ENCODE measurements around the gene SAMD3. TPM values are rescaled to one million over a fixed set of nuclear protein-coding genes. Genes with fewer than 3 reads are reported as not detected.

The SAMD3 gene
- total RNA-seq, 4 donors from 2014 or later, result 4.0 to 4.4 TPM; not detected in 2

DNA sequence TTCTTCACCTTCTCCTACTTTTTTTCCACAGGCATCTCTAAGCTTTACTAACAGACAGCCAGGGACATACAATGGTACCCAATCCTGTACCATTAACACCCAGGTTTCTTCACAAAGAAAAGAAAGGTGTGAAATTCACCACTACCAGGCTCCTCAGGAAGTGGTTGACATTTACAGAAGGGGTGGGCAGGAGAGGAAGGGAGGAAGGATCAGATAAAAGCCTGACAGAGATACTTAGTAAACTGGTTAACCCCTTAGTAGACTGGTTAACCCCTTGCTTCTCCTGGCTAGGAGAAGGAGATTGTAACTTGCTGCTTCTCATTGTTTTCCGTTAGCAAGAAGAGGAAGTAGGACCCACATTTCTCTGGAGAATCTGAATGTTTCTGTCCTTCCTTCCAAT is 7.2 kb downstream of the SAMD3 start:
- Histone ChIP-seq H3K36me3 (no peaks in the 10 kb centered on the region), H3K27ac (no peak overlapping the region), H3K4me1 (peaks cover 0 to 15% (median 0%) of the 10 kb centered on the region in 4 donors), H3K9me3 (no peaks in the 10 kb centered on the region), H3K27me3 (no peaks in the 10 kb centered on the region), H3K4me3 (no peak overlapping the region)
- intact Hi-C loops (cut with DNase I; ENCODE audit: low total_unique reads) (loop anchor here (10.0 kb wide), 1 partner anchor 341 kb away; no protein-coding TSS in a partner anchor), in situ Hi-C loops (cut with MboI; ENCODE audit: low pct_ligation_motif_present in 1 of 4, low pct_unique_long_range_greater_than_20kb in 1 of 4, low sequenced_read_pairs in 3 of 4) (no loop called here)
- TF ChIP-seq EP300 (IDR thresholded peaks at IDR 0.05; ENCODE audit: low read depth) (no peak), POLR2AphosphoS5 (IDR thresholded peaks at IDR 0.05) (no peak), POLR2A (IDR thresholded peaks at IDR 0.05) (no peak)
- TF ChIP-seq, protein P1, sequence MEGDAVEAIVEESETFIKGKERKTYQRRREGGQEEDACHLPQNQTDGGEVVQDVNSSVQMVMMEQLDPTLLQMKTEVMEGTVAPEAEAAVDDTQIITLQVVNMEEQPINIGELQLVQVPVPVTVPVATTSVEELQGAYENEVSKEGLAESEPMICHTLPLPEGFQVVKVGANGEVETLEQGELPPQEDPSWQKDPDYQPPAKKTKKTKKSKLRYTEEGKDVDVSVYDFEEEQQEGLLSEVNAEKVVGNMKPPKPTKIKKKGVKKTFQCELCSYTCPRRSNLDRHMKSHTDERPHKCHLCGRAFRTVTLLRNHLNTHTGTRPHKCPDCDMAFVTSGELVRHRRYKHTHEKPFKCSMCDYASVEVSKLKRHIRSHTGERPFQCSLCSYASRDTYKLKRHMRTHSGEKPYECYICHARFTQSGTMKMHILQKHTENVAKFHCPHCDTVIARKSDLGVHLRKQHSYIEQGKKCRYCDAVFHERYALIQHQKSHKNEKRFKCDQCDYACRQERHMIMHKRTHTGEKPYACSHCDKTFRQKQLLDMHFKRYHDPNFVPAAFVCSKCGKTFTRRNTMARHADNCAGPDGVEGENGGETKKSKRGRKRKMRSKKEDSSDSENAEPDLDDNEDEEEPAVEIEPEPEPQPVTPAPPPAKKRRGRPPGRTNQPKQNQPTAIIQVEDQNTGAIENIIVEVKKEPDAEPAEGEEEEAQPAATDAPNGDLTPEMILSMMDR (IDR thresholded peaks at IDR 0.05), result no peak
- DNase-seq, result no peak
- 52 to 60% methylated on average over 1 of the region's 1 CpG for WGBS, 2 donors (ENCODE audit: low coverage in 1 of 2)

DNA sequence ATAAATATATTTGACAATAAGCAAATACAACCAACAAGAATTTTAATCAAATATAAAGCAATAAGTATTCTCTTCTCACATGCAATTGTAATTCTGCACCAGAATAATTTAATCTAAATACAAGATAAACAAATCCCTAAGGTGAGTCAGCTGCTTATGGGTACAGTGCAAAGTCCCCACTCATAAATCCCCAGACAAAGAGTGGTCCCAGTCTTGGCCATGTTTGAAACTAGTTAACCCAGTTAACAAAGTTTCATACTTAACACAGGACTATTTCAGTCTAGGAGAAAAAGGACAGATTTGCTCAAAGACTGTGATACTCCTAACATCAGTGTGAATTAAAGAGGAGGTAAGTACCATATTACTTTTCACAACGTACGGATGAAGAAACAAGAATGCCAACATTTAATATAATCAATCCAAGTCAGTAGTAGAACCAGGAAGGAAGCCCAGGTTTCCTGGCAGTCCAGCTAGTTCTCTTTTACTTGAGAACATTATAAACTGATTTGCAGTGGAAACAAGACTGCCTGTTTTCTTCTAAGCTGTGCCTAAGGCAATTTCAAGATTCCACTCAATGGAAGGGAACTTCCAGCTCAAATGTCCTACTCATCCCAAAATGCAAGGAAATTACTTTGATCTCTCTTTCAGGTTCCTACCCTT is 10.4 kb downstream of the SAMD3 start:
- Histone ChIP-seq H3K36me3 (no peaks in the 10 kb centered on the region), H3K27ac (no peak overlapping the region), H3K27me3 (no peaks in the 10 kb centered on the region), H3K4me3 (no peak overlapping the region), H3K4me1 (peaks cover 0 to 15% (median 0%) of the 10 kb centered on the region in 4 donors), H3K9me3 (no peaks in the 10 kb centered on the region)
- TF ChIP-seq POLR2AphosphoS5 (IDR thresholded peaks at IDR 0.05), result no peak
- no peak for TF ChIP-seq POLR2A (IDR thresholded peaks at IDR 0.05)
- no peak for TF ChIP-seq EP300 (IDR thresholded peaks at IDR 0.05; ENCODE audit: low read depth)
- in situ Hi-C loops (cut with MboI; ENCODE audit: low pct_ligation_motif_present in 1 of 4, low pct_unique_long_range_greater_than_20kb in 1 of 4, low sequenced_read_pairs in 3 of 4) (no loop called here), intact Hi-C loops (cut with DNase I; ENCODE audit: low total_unique reads) (loop anchor here (10.0 kb wide), 1 partner anchor 338 kb away; no protein-coding TSS in a partner anchor)
- WGBS, 2 donors (ENCODE audit: low coverage in 1 of 2), result 8 to 26% methylated on average over 2 of the region's 2 CpGs
- no peak for DNase-seq

DNA sequence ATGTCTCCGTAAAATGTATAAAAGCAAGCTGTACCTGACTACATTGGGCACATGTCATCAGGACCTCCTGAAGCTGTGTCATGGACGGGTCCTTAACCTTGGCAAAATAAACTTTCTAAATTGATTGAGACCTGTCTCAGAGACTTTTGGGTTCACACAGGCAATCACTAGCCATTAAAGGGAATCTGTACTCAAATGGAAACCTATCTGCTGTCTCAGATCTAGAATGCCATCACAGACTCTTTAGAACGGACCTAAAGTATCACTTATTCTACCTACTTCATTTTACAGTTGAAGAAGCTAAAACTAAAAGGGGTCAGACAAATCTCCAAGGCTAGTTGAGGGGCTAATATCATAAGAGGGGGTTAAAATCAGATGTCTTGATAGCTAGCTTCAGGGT is 11.1 kb downstream of the SAMD3 start:
- Histone ChIP-seq H3K27ac (no peak overlapping the region), H3K27me3 (no peaks in the 10 kb centered on the region), H3K4me1 (peaks cover 0 to 15% (median 0%) of the 10 kb centered on the region in 4 donors), H3K4me3 (no peak overlapping the region), H3K36me3 (no peaks in the 10 kb centered on the region), H3K9me3 (no peaks in the 10 kb centered on the region)
- TF ChIP-seq, protein P1 (IDR thresholded peaks at IDR 0.05), result no peak
- no peak for TF ChIP-seq POLR2AphosphoS5 (IDR thresholded peaks at IDR 0.05)
- TF ChIP-seq EP300 (IDR thresholded peaks at IDR 0.05; ENCODE audit: low read depth), result no peak
- TF ChIP-seq POLR2A (IDR thresholded peaks at IDR 0.05), result no peak
- in situ Hi-C loops (cut with MboI; ENCODE audit: low pct_ligation_motif_present in 1 of 4, low pct_unique_long_range_greater_than_20kb in 1 of 4, low sequenced_read_pairs in 3 of 4) (no loop called here), intact Hi-C loops (cut with DNase I; ENCODE audit: low total_unique reads) (loop anchor here (10.0 kb wide), 1 partner anchor 337 kb away; no protein-coding TSS in a partner anchor)
- 77 to 90% methylated on average over 2 to 3 of the region's 3 CpGs for WGBS, 2 donors (ENCODE audit: low coverage in 1 of 2)
- no peak for DNase-seq

DNA sequence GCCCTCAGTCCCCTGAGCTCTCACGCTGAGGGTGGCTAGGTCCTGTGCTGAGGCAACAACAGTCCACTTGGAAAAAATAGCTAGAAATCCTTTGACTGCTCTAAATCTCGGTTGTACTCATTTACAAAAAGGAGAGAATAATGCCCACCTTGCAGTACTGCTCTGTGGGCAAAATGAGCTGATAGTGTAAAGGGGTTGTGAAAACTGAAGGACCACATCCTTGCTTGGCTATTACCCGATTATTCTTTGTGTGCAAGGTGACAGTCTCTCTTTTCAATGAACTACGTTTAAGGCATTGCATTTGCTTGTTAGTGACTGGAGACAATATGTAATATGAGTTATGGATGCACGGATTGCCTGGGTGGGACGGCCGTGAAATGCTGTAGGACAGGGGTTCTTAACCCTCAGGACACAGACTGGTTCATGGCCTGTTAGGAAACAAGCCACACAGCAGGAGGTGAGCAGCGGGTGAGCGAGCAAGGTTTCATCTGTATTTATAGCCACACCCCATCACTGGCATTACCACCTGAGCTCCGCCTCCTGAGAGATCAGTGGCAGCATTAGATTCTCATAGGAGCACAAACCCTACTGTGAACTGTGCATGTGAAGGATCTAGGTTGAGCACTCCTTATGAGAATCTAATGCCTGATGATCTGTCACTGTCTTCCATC is 14.6 kb downstream of the SAMD3 start:
- intact Hi-C loops (cut with DNase I; ENCODE audit: low total_unique reads) (no loop called here), in situ Hi-C loops (cut with MboI; ENCODE audit: low pct_ligation_motif_present in 1 of 4, low pct_unique_long_range_greater_than_20kb in 1 of 4, low sequenced_read_pairs in 3 of 4) (no loop called here)
- H3K4me1 ChIP-seq, result peaks cover 0 to 15% (median 0%) of the 10 kb centered on the region in 4 donors
- H3K9me3 ChIP-seq, result no peaks in the 10 kb centered on the region
- no peaks in the 10 kb centered on the region for H3K27me3 ChIP-seq
- no peak overlapping the region for H3K27ac ChIP-seq
- no peak for TF ChIP-seq POLR2AphosphoS5 (IDR thresholded peaks at IDR 0.05)
- no peak for TF ChIP-seq EP300 (IDR thresholded peaks at IDR 0.05; ENCODE audit: low read depth)
- TF ChIP-seq, protein P1 (IDR thresholded peaks at IDR 0.05), result no peak
- TF ChIP-seq POLR2A (IDR thresholded peaks at IDR 0.05), result no peak
- DNase-seq, result no peak
- H3K36me3 ChIP-seq, result no peaks in the 10 kb centered on the region
- WGBS, 2 donors (ENCODE audit: low coverage in 1 of 2), result 92% methylated on average over 6 to 10 of the region's 10 CpGs
- H3K4me3 ChIP-seq, result no peak overlapping the region

Measured in transverse colon (tissue), 4 donors.